ENCODE measurements around the gene DLGAP1.

GRCh38 chr18:3654442-3655253 lies 800.5 kb downstream of the DLGAP1 start:
- TF ChIP-seq, protein P1, sequence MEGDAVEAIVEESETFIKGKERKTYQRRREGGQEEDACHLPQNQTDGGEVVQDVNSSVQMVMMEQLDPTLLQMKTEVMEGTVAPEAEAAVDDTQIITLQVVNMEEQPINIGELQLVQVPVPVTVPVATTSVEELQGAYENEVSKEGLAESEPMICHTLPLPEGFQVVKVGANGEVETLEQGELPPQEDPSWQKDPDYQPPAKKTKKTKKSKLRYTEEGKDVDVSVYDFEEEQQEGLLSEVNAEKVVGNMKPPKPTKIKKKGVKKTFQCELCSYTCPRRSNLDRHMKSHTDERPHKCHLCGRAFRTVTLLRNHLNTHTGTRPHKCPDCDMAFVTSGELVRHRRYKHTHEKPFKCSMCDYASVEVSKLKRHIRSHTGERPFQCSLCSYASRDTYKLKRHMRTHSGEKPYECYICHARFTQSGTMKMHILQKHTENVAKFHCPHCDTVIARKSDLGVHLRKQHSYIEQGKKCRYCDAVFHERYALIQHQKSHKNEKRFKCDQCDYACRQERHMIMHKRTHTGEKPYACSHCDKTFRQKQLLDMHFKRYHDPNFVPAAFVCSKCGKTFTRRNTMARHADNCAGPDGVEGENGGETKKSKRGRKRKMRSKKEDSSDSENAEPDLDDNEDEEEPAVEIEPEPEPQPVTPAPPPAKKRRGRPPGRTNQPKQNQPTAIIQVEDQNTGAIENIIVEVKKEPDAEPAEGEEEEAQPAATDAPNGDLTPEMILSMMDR (IDR thresholded peaks at IDR 0.05): no peak
- TF ChIP-seq POLR2A (IDR thresholded peaks at IDR 0.05) (no peak), POLR2AphosphoS5 (IDR thresholded peaks at IDR 0.05) (no peak), EP300 (IDR thresholded peaks at IDR 0.05) (no peak)

All from gastroesophageal sphincter (tissue), 3 donors.